ENCODE data around the gene APOF.
"Not testable (repeated sequence)": the region's sequence is repeated elsewhere in the genome, so short reads cannot be mapped to it uniquely, and the experiment has no call there.

DNA sequence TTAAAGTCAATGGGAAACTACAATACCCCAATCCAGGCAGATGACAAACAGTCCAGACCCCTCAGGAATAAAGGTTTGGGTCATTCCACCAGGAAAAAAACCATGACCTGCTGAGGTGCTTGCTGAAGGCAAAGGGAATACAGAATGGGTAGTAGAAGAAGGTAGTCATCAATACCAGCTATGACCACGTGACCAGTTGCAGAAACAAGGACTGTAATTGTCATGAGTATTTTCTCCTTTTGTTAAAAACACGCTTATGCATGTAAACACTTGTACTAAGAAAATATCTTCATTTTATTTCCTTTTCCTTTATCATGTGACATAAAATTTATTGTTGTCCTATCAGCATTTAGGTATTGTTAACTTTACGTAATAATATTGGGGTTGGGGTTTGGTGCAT is 41.6 kb upstream of the APOF start:
- TF ChIP-seq, protein P1, sequence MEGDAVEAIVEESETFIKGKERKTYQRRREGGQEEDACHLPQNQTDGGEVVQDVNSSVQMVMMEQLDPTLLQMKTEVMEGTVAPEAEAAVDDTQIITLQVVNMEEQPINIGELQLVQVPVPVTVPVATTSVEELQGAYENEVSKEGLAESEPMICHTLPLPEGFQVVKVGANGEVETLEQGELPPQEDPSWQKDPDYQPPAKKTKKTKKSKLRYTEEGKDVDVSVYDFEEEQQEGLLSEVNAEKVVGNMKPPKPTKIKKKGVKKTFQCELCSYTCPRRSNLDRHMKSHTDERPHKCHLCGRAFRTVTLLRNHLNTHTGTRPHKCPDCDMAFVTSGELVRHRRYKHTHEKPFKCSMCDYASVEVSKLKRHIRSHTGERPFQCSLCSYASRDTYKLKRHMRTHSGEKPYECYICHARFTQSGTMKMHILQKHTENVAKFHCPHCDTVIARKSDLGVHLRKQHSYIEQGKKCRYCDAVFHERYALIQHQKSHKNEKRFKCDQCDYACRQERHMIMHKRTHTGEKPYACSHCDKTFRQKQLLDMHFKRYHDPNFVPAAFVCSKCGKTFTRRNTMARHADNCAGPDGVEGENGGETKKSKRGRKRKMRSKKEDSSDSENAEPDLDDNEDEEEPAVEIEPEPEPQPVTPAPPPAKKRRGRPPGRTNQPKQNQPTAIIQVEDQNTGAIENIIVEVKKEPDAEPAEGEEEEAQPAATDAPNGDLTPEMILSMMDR (IDR thresholded peaks at IDR 0.05), result not testable (repeated sequence)
- not testable (repeated sequence) for TF ChIP-seq POLR2A (IDR thresholded peaks at IDR 0.05)

Data from tibial nerve (tissue), 3 donors.